Tibial artery (tissue), 4 donors: ENCODE data around the gene TUSC2.

ENCODE experiments used
- DNase-seq, 2 donors: peaks; one replicate each; pipeline ENCODE4 v3.0.0-alpha.2; 2019
- H3K27ac ChIP-seq, 2 donors: fragments of 200-600 bp; sonication (generic) in 1 of 2; 1 replicate in 1 of 2; 2 replicates in 1 of 2; pipeline ENCODE4 v1.5.1; 2018 to 2019; ENCODE audit warnings: mild to moderate bottlenecking in 1 of 2
- H3K27me3 ChIP-seq, 2 donors: fragments of 200-600 bp; sonication (generic) in 1 of 2; one replicate each; pipeline versions ENCODE4 v1.5.1 to v1.6.0; 2016 to 2019
- H3K36me3 ChIP-seq, 3 donors: fragments of 200-600 bp; sonication (generic) in 2 of 3; one replicate each; pipeline ENCODE4 v1.5.1; 2016 to 2019; ENCODE audit warnings: mild to moderate bottlenecking in 2 of 3
- H3K4me1 ChIP-seq, 4 donors: fragments of 200-600 bp; sonication (generic) in 2 of 4; 1 replicate in 3 of 4; 2 replicates in 1 of 4; pipeline ENCODE4 v1.5.1; 2016 to 2019
- H3K4me3 ChIP-seq, 2 donors: fragments of 200-600 bp; sonication (generic) in 1 of 2; 1 replicate in 1 of 2; 2 replicates in 1 of 2; pipeline ENCODE4 v1.5.1; 2018 to 2019; ENCODE audit warnings: mild to moderate bottlenecking in 2 of 2
- H3K9me3 ChIP-seq, 3 donors: fragments of 200-600 bp; sonication (generic) in 1 of 3; one replicate each; pipeline ENCODE4 v1.5.1; 2016 to 2019
- CTCF ChIP-seq, 2 experiments: fragments of 200-600 bp in 1 of 2; fragments of 450-650 bp in 1 of 2; IDR thresholded peaks; one replicate each; pipeline ENCODE4 v1.5.1; 2017 to 2019; ENCODE audit warnings: antibody characterized with exemption in 2 of 2, mild to moderate bottlenecking in 1 of 2, moderate library complexity in 1 of 2
- intact Hi-C: fragments of 100-400 bp; cut with DNase I; formaldehyde crosslinking; loops from one replicate; pipeline ENCODE4 v1.15.0; 2023; ENCODE audit warnings: low total_unique reads

The TUSC2 gene

GRCh38 chr3:50353245-50354004 lies 25.4 kb upstream of the TUSC2 start:
- Histone ChIP-seq H3K4me3 (no peak overlapping the region), H3K27me3 (no peaks in the 10 kb centered on the region), H3K27ac (no peak overlapping the region), H3K36me3 (peaks cover 19 to 44% (median 43%) of the 10 kb centered on the region in 3 donors), H3K9me3 (no peaks in the 10 kb centered on the region), H3K4me1 (peaks cover 0 to 71% (median 58%) of the 10 kb centered on the region in 4 donors)
- intact Hi-C loops, result no loop called here
- TF ChIP-seq CTCF (IDR thresholded peaks at IDR 0.05), result no peak
- no peak for DNase-seq

GRCh38 chr3:50352781-50353180 lies 24.8 kb upstream of the TUSC2 start:
- intact Hi-C loops, result no loop called here
- H3K27ac ChIP-seq, result no peak overlapping the region

DNA sequence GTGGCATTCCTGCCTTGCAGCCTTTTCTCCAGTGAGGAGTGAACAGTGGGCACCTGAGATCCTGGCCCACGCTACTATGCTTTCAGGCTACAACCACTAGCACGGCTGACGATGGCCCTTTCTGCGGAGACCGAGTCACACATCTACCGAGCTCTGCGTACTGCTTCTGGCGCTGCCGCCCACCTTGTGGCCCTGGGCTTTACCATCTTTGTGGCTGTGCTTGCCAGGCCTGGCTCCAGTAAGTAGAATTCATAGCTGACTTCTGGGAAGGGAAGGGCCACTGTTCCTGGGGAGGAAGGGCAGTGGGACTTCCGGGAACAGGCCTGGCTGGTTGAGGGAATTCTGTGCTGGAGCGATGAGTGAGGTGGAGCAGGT lies 23.3 kb upstream of the TUSC2 start:
- Histone ChIP-seq H3K4me3 (peak overlapping the region; percentile 68 to 84), H3K36me3 (peaks cover 19 to 54% (median 46%) of the 10 kb centered on the region in 3 donors), H3K4me1 (peaks cover 0 to 52% (median 37%) of the 10 kb centered on the region in 4 donors), H3K27me3 (no peaks in the 10 kb centered on the region), H3K27ac (peak overlapping the region; percentile 88 to 94), H3K9me3 (no peaks in the 10 kb centered on the region)
- intact Hi-C loops, result no loop called here
- TF ChIP-seq CTCF (IDR thresholded peaks at IDR 0.05), result no peak
- no peak for DNase-seq

More at GRCh38 chr3:50352781-50353180, 24.8 kb upstream of the TUSC2 start:
- TF ChIP-seq CTCF (IDR thresholded peaks at IDR 0.05), result no peak
- Histone ChIP-seq H3K27me3 (no peaks in the 10 kb centered on the region), H3K4me3 (no peak overlapping the region), H3K36me3 (peaks cover 19 to 49% (median 47%) of the 10 kb centered on the region in 3 donors), H3K4me1 (peaks cover 0 to 67% (median 51%) of the 10 kb centered on the region in 4 donors), H3K9me3 (no peaks in the 10 kb centered on the region)
- DNase-seq, result no peak

- TF ChIP-seq CTCF (IDR thresholded peaks at IDR 0.05), result no peak
- no peaks in the 10 kb centered on the region for H3K9me3 ChIP-seq
- H3K4me1 ChIP-seq, result peaks cover 0 to 50% (median 34%) of the 10 kb centered on the region in 4 donors
- H3K36me3 ChIP-seq, result peaks cover 19 to 48% (median 42%) of the 10 kb centered on the region in 3 donors
- peak within 1 kb of the TSS; percentile 88 to 94 for H3K27ac ChIP-seq
- peak within 1 kb of the TSS; percentile 68 to 84 for H3K4me3 ChIP-seq
- no peaks in the 10 kb centered on the region for H3K27me3 ChIP-seq
- intact Hi-C loops, result no loop called here
- peak; percentile 95 to 99 for DNase-seq
These were observed 22.7 kb upstream of the TUSC2 start, which contains the start of the genes CYB561D2 and NPRL2 for GRCh38 chr3:50350527-50351322. Gene CYB561D2 (plus strand): TSS chr3:50350862. CDS start chr3:50351434, 572 bp downstream. Gene NPRL2 (minus strand): TSS chr3:50350775. CDS start chr3:50350652, 123 bp downstream.

GRCh38 chr3:50350213-50350526 lies 22.1 kb upstream of the TUSC2 start:
- intact Hi-C loops, result no loop called here
- Histone ChIP-seq H3K36me3 (peaks cover 17 to 42% (median 36%) of the 10 kb centered on the region in 3 donors), H3K27me3 (no peaks in the 10 kb centered on the region)

More at GRCh38 chr3:50350213-50350526, 22.1 kb upstream of the TUSC2 start:
- TF ChIP-seq CTCF (IDR thresholded peaks at IDR 0.05), result no peak
- Histone ChIP-seq H3K4me1 (peaks cover 0 to 50% (median 35%) of the 10 kb centered on the region in 4 donors), H3K4me3 (peak overlapping the region; percentile 68 to 84), H3K9me3 (no peaks in the 10 kb centered on the region), H3K27ac (peak overlapping the region; percentile 88 to 94)
- DNase-seq, result no peak
